Activated naive CD4-positive, alpha-beta T cell treated with anti-CD3 and anti-CD28 coated beads, Interleukin-2, amount 10 ng/mL, durations not matched to agents 7 days and 5 days (primary cell): ENCODE data around the gene IL21R.
"Not testable (repeated sequence)": the region's sequence is repeated elsewhere in the genome, so short reads cannot be mapped to it uniquely, and the experiment has no call there.

Experiments
- CTCF ChIA-PET: fragments of 350-600 bp; sonication (Branson Sonifier 250); formaldehyde crosslinking; loops from one replicate; lab custom pipeline; 2021; ENCODE audit warnings: antibody characterized with exemption; lab: Charles Lee
- DNase-seq: peaks from one replicate; pipeline ENCODE4 v3.0.0-alpha.2; 2020
- H3K27ac Mint-ChIP-seq: one replicate; pipeline ENCODE4 v1.8.0; 2021; ENCODE audit warnings: mild to moderate bottlenecking, moderate library complexity, mixed read lengths
- H3K27me3 Mint-ChIP-seq: one replicate; pipeline ENCODE4 v1.8.0; 2021; ENCODE audit warnings: mild to moderate bottlenecking, mixed read lengths
- H3K36me3 Mint-ChIP-seq: one replicate; pipeline ENCODE4 v1.8.0; 2021; ENCODE audit warnings: mixed read lengths
- H3K4me1 Mint-ChIP-seq: one replicate; pipeline ENCODE4 v1.8.0; 2021; ENCODE audit warnings: mixed read lengths
- H3K4me3 Mint-ChIP-seq: one replicate; pipeline ENCODE4 v1.8.0; 2021; ENCODE audit warnings: mild to moderate bottlenecking, moderate library complexity, mixed read lengths
- H3K9me3 Mint-ChIP-seq: one replicate; pipeline ENCODE4 v1.8.0; 2021; ENCODE audit warnings: mixed read lengths

IL21R gene

DNA sequence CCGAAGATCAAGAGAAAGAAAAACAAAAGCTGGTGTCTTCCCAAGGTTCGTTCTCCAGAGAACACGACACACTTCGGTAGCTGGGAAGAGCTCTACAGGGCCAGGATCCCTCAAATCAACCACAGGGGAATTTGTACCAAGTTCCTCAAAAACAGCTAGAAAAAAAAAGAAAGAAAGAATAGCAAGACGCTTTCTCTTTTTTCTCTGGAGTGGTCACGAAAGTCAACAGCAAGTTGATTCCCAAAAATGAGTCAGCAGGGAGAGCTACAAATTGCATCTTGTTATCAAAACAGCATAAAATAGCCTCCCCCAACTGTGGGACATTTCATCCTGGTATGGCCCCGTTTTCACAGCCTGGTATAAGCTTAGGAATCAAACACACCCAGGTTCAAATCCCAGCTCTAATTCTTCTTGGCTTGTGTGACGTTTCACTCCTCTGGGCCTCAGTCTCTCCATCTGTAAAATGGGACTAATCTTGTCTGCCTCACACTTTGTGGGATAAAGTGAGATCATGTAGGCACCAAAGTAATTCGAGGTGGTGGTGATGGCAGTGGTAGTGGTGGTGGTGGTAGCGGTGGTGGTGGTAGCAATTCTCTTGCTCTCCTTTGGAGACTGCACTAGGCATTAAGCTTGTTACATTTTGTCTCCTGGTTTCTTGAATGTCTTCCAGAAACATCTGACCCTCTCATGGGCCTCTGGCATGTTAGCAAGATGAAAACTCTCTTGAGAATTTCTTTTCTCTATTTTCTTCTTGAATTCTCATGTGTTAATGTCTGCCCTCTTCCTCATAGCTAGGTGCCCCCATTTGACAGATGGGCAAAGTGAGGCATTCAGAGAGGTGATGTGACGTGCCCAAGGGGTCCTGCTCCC is 988 bp upstream of the IL21R start:
- Mint-ChIP-seq H3K9me3 (peaks cover 1% of the 10 kb centered on the region), H3K36me3 (peaks cover 25% of the 10 kb centered on the region), H3K27ac (peak overlapping the region; percentile 97), H3K27me3 (peaks cover 5% of the 10 kb centered on the region), H3K4me3 (peak overlapping the region; percentile 43), H3K4me1 (peaks cover 60% of the 10 kb centered on the region)
- CTCF ChIA-PET, result interaction anchor here (0.9 to 2.1 kb wide), 4 partner anchors 9 to 28 kb away, joined by 3 to 9 read pairs (median 4); no protein-coding TSS in a partner anchor
- DNase-seq, result no peak

DNA sequence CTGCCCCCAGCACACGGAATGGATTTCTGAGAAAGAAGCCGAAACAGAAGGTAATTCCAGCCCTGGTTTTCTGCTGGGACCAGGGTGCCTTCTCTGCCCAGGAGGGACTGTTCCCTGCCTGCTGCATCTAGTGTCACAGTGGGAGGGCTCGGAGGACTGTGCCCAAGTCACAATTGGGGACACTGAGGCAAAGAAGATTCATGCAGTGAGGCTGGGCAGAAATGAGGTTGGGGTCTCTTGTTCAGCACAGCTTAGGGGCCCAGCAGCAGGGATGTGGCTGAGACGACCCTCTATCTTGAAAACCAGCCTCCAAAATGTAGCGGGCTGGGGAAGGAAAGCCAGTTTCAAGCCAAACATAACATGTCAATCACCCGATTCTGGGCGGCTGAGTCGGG is 592 bp downstream of the IL21R start:
- CTCF ChIA-PET, result interaction anchor here (0.6 to 2.1 kb wide), 4 partner anchors 25 to 85 kb away, joined by 3 to 9 read pairs (median 3); no protein-coding TSS in a partner anchor
- Mint-ChIP-seq H3K27ac (peak overlapping the region; percentile 97), H3K9me3 (no peaks in the 10 kb centered on the region), H3K4me3 (peak overlapping the region; percentile 99), H3K27me3 (peaks cover 4% of the 10 kb centered on the region), H3K4me1 (peaks cover 73% of the 10 kb centered on the region), H3K36me3 (peaks cover 33% of the 10 kb centered on the region)
- DNase-seq, result no peak

DNA sequence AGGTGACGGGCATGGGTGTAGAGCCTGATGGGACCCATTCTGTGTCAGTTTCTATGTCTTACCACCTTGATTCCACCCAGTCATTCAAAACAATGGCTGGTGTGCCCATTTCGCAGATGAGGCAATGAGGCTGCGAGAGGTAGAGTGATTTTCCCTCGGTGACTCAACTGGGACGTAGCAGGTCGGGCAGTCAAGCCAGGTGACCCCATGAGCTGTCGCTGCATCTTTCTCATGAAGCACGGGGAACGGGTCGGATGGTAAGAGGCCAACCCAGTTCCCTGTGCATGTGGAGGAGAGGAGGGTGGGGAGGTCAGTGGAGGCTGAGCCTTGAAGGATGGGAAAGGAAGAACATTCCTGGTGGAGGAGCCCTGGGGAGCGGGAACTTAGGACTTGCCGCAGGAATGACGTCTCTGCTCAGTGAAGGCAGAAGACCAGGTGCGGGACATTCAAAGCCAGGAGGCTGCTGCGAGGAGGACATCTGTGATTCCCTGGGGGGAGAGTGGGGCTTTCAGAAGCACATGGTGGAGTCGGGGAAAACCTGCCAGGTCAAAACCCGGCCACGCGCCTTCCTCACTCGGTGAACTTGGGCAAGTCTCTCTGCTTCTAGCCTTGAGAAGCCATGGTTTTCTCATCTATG is 1.1 kb downstream of the IL21R start:
- CTCF ChIA-PET, result interaction anchor here (0.6 to 2.8 kb wide), 5 partner anchors 25 to 224 kb away, joined by 3 to 10 read pairs (median 6); no protein-coding TSS in a partner anchor
- peak; percentile 57 for DNase-seq
- H3K36me3 Mint-ChIP-seq, result peaks cover 35% of the 10 kb centered on the region
- no peaks in the 10 kb centered on the region for H3K9me3 Mint-ChIP-seq
- H3K27ac Mint-ChIP-seq, result peak overlapping the region; percentile 97
- H3K4me1 Mint-ChIP-seq, result peaks cover 78% of the 10 kb centered on the region
- peak overlapping the region; percentile 99 for H3K4me3 Mint-ChIP-seq
- H3K27me3 Mint-ChIP-seq, result peaks cover 4% of the 10 kb centered on the region

DNA sequence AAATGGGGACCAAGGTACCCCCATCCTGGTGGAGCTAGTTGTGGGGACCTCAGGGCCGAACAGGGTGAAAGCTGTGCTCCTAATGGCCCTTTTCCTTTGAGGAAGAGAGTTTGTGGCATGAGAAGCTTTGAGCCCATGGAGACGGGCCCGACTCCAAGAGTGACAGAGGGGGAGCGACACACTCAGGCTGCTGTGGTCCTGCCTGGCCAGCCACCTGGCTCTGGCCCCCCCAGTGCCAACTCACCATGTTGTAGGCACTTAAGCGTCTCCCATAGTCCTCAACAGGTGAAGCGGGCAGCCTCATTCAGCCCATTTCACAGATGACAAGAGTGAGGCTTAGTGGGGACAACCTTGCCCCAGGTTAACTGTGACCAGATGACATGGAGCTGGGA is 1.6 kb downstream of the IL21R start:
- Mint-ChIP-seq H3K4me1 (peaks cover 80% of the 10 kb centered on the region), H3K27ac (peak overlapping the region; percentile 97), H3K4me3 (peak overlapping the region; percentile 99), H3K36me3 (peaks cover 40% of the 10 kb centered on the region), H3K9me3 (no peaks in the 10 kb centered on the region), H3K27me3 (peaks cover 4% of the 10 kb centered on the region)
- DNase-seq, result peak; percentile 23
- CTCF ChIA-PET, result interaction anchor here (1.0 to 2.8 kb wide), 5 partner anchors 26 to 224 kb away, joined by 3 to 10 read pairs (median 6); no protein-coding TSS in a partner anchor

DNA sequence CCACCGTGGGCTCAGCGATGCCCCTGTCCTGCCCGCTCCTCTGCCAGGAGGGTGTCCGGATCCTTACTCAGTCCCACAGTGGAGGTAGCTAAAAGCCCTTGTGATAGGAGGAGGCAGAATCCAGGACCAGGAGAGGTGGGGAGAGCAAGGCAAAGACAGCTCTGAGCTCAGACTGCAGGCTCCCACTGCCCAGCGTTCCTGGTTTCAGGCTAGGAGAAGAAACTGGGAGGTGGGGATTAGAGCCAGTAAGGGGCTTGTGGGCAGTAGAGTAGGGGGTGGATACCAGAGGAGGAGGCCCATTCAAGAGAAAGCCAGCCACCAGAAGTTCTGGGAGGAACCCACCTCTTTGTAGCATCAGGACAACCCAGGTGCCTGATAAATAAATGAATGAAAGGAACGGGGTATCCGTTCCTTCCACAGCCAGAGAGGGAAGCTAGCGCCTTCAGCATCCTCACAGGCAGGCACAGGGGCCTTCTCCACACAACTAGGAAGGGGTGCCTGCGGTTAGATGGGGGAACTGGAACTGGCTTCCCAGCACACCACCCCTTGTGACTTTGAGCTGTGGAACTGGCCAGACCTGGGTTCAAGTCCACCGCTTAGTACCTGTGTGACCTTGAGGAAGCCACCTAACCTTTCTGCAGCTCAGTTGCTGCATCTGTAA is 2.3 kb downstream of the IL21R start:
- peaks cover 44% of the 10 kb centered on the region for H3K36me3 Mint-ChIP-seq
- H3K9me3 Mint-ChIP-seq, result no peaks in the 10 kb centered on the region
- peak; percentile 41 for DNase-seq
- peaks cover 80% of the 10 kb centered on the region for H3K4me1 Mint-ChIP-seq
- H3K27ac Mint-ChIP-seq, result peak overlapping the region; percentile 97
- CTCF ChIA-PET, result interaction anchor here (0.9 to 2.8 kb wide), 5 partner anchors 26 to 225 kb away, joined by 3 to 10 read pairs (median 6); no protein-coding TSS in a partner anchor
- H3K4me3 Mint-ChIP-seq, result peak overlapping the region; percentile 99
- peaks cover 4% of the 10 kb centered on the region for H3K27me3 Mint-ChIP-seq

DNA sequence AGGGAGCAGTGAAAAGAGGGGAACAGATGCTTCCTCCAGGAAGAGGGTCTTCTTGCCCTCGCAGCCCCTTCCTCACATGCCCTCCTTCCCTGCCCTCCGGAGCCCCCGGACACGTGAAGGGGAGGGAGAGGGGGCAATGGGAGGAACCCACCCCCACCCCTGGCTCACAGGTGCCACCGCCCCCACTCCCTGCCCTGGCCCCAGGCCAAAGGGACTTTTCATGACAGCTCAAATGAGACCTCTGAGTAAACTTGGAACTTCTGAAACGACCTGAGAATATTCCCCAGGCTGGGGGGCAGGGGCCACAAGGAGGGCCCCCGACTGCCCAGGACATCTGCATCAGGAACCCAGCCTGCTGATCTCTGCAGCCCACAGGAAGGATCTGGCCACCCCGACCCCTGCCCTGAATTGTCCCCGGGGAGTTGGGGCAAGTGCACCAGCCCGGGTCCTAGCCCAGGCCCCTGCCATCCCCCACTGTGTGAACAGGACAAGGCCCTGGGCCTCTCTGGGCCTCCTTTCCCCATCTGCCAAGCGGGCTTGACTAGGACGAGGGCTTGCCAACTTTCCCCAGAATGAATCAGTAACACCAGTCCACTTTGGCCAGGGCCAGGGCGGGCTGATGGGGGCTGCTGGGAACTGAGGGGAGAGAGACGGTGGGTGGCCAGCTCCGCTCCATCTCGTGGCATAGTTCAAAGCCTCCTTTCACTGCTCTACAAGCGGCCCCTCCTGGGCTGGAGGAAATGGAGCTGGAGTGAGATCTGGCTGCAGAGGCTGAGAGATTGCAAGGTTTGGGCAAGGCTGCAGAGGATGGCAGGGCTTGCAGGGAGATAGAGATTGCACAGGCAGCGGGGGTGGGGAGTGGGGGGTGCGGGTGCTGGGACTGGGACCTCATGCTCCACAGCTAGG is 3.8 kb downstream of the IL21R start:
- Mint-ChIP-seq H3K4me3 (peak overlapping the region; percentile 99), H3K9me3 (no peaks in the 10 kb centered on the region), H3K27ac (peak overlapping the region; percentile 82), H3K36me3 (peaks cover 56% of the 10 kb centered on the region), H3K4me1 (peaks cover 85% of the 10 kb centered on the region), H3K27me3 (peaks cover 4% of the 10 kb centered on the region)
- CTCF ChIA-PET, result interaction anchor here (1.0 to 2.9 kb wide), 8 partner anchors 27 to 227 kb away, joined by 3 to 15 read pairs (median 6); no protein-coding TSS in a partner anchor
- DNase-seq, result peak; percentile 59

DNA sequence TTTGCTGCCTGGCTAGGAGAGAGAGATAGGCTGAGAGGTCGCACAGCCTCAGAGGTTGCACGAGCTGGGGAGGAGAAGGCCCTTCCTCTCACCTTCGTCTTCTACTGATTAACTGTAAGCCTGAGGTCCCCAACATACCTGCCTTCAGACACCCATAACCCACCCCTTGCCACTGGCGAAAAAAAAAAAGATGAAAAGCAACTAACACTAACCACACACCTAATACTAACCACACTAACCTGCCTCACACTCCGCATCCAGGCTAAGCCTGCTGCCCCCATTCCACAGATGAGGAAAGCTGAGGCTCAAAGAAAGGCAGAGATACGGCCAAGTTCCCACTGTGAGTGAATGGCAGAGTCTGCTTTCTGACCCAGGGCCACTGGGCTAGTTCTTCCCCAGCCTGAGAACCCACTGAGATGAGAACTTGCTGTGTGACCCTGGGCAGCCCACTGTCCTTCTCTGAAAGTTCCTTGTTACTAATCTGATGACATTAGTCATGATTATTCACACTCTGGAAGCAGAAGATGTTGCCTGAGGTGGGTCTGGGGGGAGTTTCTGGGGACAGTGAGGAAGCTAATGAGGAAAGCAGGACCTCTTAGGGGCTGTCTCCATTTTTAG is 4.6 kb downstream of the IL21R start:
- peak overlapping the region; percentile 99 for H3K4me3 Mint-ChIP-seq
- peaks cover 4% of the 10 kb centered on the region for H3K27me3 Mint-ChIP-seq
- CTCF ChIA-PET, result interaction anchor here (0.9 to 2.9 kb wide), 10 partner anchors 14 to 133 kb away, joined by 3 to 15 read pairs (median 3); no protein-coding TSS in a partner anchor
- H3K27ac Mint-ChIP-seq, result peak overlapping the region; percentile 82
- peaks cover under 1% of the 10 kb centered on the region for H3K9me3 Mint-ChIP-seq
- H3K4me1 Mint-ChIP-seq, result peaks cover 82% of the 10 kb centered on the region
- DNase-seq, result no peak
- peaks cover 63% of the 10 kb centered on the region for H3K36me3 Mint-ChIP-seq

DNA sequence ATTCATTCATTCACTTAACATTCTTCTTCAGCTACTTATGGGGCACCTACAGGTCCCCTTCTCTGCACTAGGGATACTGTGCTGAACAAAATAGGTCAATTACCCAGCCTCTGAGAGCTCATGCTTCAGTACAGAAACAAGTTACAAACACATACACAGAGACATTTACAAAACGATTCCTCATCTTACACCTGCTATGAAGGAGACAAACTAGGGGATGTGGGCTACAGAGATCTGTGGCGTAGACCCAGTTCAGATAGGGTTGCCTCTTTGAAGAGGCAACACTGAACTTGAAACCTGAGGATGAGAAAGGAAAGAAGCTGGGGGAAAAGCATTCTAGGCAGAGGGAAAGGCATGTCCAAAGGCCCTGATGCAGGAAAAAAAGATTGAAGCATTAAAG is 5.2 kb downstream of the IL21R start:
- Mint-ChIP-seq H3K27ac (peak overlapping the region; percentile 82), H3K4me3 (peak overlapping the region; percentile 99), H3K9me3 (peaks cover 6% of the 10 kb centered on the region), H3K36me3 (peaks cover 68% of the 10 kb centered on the region), H3K27me3 (peaks cover 4% of the 10 kb centered on the region), H3K4me1 (peaks cover 82% of the 10 kb centered on the region)
- DNase-seq, result peak; percentile 42
- CTCF ChIA-PET, result interaction anchor here (0.9 to 2.9 kb wide), 7 partner anchors 14 to 172 kb away, joined by 3 to 15 read pairs (median 3); no protein-coding TSS in a partner anchor

DNA sequence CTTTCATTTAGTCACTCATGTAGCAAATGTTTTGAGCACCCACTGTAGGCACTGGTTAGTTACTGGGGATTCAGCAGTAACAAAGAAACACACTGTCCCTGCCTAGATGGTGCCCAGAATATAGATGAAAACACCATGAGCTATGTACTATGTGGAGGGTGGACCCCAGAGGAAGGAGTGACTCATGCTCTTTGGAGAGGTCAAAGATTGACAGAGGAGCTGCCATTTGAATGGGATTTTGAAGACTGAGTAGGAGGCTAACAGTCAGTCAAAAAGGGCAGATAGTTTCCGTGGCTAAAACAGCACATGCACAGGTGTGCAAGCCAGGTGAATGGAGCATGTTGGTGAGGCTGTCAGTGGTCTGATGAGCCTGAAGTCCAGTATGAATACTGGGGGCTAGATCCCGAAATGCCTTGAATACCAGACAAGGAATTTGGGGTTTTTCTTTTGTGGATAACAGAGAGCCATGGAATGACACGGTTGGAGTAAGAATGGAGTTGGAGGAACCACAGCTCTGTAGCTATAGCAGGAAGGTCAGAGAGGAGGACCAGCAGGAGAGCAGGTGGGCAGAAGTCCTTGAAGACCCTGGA is 6.1 kb downstream of the IL21R start:
- peak overlapping the region; percentile 82 for H3K27ac Mint-ChIP-seq
- H3K9me3 Mint-ChIP-seq, result peaks cover 13% of the 10 kb centered on the region
- peaks cover 73% of the 10 kb centered on the region for H3K36me3 Mint-ChIP-seq
- CTCF ChIA-PET, result interaction anchor here (0.6 to 2.0 kb wide), 3 partner anchors 30 to 173 kb away, joined by 3 to 8 read pairs (median 3); no protein-coding TSS in a partner anchor
- peak; percentile 29 for DNase-seq
- peaks cover 86% of the 10 kb centered on the region for H3K4me1 Mint-ChIP-seq
- peak overlapping the region; percentile 22 for H3K4me3 Mint-ChIP-seq
- H3K27me3 Mint-ChIP-seq, result no peaks in the 10 kb centered on the region

DNA sequence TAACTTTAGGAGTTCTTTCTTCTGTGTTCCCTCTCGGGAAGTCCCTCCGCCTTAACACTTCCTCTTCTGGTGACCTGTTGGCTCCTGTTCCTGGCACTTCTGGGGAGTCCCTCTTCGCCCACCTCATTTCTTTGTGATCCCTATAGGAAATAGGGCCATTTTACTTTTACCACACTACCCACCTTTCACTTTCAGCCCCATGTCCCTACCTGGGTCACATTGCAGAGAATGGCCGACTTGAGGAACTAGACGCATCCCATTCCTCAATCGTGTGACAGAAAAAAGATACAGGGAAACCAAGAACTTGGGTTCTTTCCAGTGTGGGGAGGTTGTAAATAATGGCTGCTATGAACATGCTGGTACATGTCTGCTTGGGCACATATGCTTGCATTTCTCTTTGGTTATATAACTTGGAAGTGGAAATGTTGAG is 6.6 kb downstream of the IL21R start:
- peaks cover 73% of the 10 kb centered on the region for H3K36me3 Mint-ChIP-seq
- H3K27me3 Mint-ChIP-seq, result no peaks in the 10 kb centered on the region
- H3K27ac Mint-ChIP-seq, result peak overlapping the region; percentile 82
- DNase-seq, result no peak
- CTCF ChIA-PET, result interaction anchor here (0.6 to 2.0 kb wide), 3 partner anchors 30 to 173 kb away, joined by 3 to 8 read pairs (median 3); no protein-coding TSS in a partner anchor
- H3K4me1 Mint-ChIP-seq, result peaks cover 88% of the 10 kb centered on the region
- H3K9me3 Mint-ChIP-seq, result peaks cover 16% of the 10 kb centered on the region
- peak overlapping the region; percentile 17 for H3K4me3 Mint-ChIP-seq

DNA sequence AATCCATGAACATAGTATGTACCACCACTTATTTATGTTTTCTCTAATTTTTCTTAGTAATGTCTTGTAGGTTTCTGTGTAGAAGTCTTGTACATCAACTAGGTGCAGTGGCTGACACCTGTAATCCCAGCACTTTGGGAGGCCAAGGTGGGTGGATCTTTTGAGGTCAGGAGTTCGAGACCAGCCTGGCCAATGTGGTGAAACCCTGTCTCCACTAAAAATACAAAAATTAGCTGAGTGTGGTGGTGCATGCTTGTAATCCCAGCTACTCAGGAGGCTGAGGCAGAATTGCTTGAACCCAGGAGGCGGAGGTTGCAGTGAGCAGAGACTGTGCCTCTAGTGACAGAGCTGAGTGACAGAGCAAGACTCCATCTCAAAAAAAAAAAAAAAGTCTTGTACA is 8.0 kb downstream of the IL21R start:
- not testable (repeated sequence) for DNase-seq, H3K27ac Mint-ChIP-seq, H3K27me3 Mint-ChIP-seq, H3K4me3 Mint-ChIP-seq
- H3K4me1 Mint-ChIP-seq, result peaks cover 85% of the 10 kb centered on the region
- peaks cover 67% of the 10 kb centered on the region for H3K36me3 Mint-ChIP-seq
- CTCF ChIA-PET, result interaction anchor here (0.6 kb wide), 2 partner anchors 25 to 66 kb away, joined by 3 to 4 read pairs; no protein-coding TSS in a partner anchor
- H3K9me3 Mint-ChIP-seq, result peaks cover 19% of the 10 kb centered on the region

DNA sequence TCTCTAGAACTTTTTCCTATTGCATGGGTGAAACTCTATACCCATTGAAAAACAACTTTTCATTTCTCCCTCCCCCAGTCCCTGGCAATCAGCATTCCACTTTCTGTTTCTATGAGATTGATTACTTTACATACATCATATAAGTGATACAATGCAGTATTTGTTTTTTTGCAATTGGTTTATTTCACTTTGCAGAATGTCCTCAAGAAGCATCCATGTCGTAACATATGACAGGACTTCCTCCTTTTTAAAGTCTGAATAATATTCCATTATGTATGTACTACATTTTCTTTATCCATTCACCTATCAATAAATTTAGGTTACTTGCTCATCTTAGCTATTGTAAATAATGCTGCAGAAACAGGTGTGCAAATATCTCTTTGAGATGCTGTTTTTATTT is 8.8 kb downstream of the IL21R start:
- no peak overlapping the region for H3K4me3 Mint-ChIP-seq
- CTCF ChIA-PET, result interaction anchor here (0.6 kb wide), 2 partner anchors 26 to 67 kb away, joined by 3 to 4 read pairs; no protein-coding TSS in a partner anchor
- peaks cover 71% of the 10 kb centered on the region for H3K36me3 Mint-ChIP-seq
- H3K4me1 Mint-ChIP-seq, result peaks cover 88% of the 10 kb centered on the region
- DNase-seq, result no peak
- peaks cover 20% of the 10 kb centered on the region for H3K9me3 Mint-ChIP-seq
- no peaks in the 10 kb centered on the region for H3K27me3 Mint-ChIP-seq
- no peak overlapping the region for H3K27ac Mint-ChIP-seq
